ENCODE data around the gene SYDE2.
"Not testable (repeated sequence)": the region's sequence is repeated elsewhere in the genome, so short reads cannot be mapped to it uniquely, and the experiment has no call there.

The SYDE2 gene

DNA sequence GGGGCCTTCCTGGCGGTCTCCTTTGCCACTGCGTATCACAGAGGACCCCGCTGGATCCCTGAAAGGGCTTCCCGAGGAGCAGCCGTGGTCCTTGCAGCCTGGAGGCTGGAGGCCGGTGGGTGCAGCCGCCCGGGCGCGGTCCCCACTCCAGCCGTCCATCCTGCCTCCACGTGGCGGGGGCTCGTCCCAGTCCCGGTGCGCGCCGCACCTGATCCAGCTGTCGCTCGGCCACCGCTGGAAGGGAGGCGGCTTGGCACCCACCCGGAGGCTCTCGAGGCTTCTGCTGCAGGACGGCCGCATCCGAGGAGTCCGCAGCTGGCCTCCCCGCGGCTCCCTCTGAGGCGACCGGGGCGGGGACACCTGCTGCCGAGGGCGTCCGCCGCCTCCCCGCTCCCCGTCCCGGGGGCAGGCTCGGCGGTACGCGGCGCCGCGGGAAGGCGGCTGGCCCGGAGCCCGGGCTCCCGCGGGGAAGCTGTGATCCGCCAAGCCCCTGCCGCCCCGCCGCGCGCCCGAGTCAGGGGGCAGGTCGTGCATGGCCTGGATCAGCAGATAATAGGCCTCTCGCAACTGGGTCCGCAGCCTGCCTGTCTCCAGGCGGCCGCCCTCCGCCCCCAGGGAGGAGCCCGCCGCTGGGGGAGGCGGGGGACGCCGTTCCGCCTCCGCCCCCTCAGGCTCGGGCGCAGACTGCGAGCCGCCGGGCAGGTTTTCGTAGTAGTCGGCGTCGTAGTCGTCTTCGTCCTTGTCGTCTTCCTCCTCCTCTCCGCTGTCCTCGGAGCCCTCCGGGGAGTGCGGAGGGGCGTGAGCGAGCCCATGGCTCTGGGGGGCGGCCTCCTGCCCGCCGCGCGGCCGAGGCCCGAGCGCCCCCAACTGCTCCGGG lies at the start of gene SYDE2:
Gene SYDE2 (minus strand): TSS at position 554 of the 877 bp plus-strand sequence. CDS start 20 bp downstream, at position 534.
- no peak for FAIRE-seq

DNA sequence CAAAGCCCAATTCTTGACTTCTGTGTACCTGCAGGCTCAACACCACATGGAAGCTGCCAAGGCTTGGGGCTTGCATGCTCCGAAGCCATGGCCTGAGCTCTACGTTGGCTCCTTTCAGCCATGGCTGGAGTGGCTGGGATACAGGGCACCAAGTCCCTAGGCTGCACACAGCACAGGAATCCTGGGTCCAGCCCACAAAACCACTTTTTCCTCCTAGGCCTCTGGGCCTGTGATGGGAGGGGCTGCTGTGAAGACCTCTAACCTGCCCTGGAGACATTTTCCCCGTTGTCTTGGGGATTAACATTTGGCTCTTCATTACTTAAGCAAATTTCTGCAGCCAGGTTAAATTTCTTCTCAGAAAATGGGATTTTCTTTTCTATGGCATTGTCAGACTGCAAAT lies 48.2 kb upstream of the SYDE2 start:
- not testable (repeated sequence) for FAIRE-seq

GRCh38 chr1:85245891-85246290 lies 45.1 kb upstream of the SYDE2 start:
- no peak for FAIRE-seq

DNA sequence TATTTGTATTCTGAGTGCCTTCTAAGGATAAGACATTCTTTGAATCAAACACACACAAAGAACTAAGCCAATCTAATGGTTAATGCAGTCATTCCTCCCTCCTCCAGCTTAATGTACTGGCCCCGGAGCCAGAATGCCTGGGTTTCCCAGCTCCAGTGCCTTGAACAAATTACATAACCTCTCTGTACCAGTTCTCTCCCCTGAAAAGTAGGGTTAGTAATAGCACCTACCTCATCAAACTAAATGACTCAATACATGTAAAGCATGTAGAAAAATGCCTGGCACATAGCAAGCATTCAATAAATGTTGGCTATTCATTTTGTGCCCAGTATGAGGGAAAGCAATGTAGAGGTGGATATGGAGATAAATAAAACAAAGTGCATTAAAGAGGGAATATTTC lies 44.6 kb upstream of the SYDE2 start:
- no peak for FAIRE-seq

- no peak for FAIRE-seq
Measured at GRCh38 chr1:85244271-85245061, 43.6 kb upstream of the SYDE2 start.

DNA sequence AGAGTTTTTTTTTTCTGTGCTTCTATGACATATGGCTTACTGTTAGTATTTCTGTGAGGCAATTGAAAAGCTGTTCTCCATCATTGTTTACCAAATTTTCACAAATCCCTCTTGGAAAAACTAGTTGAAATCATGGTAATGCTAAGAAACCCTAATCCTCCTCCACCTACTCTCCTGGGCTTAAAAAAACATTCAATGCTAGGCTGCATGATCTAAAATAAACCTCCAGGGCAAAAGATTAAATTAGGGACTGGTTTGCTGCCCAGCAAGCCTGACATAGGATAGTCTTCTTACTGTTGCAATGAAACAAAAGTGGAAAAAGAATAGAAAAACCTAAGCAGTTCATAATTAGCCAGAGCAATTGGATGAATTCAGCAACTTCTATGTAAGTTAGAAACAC lies 42.6 kb upstream of the SYDE2 start:
- no peak for FAIRE-seq

GRCh38 chr1:85240643-85241042 lies 39.8 kb upstream of the SYDE2 start:
- no peak for FAIRE-seq

- no peak for FAIRE-seq
Measured at GRCh38 chr1:85240174-85240601, 39.4 kb upstream of the SYDE2 start.

DNA sequence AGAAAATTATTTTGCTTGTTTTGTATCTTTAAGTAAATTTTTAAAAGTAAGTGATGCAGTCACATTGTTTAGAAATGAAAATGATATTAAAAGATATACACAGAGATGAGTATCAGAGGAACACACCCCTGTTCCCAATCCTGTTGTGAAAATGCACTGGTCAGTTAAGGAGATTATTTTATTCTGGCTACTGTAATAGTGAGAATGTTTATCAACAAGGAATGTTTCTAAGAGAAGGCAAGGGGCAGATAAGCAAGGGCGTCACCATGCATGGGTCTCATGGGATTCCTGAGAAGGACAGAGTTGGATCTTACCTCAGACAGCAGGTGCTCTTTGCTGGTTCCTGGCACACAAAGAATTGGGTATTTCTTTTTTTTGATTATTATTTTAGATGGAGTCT lies 36.8 kb upstream of the SYDE2 start:
- no peak for FAIRE-seq

GRCh38 chr1:85230305-85230977 lies 29.6 kb upstream of the SYDE2 start:
- no peak for FAIRE-seq

- FAIRE-seq: no peak
Measured at GRCh38 chr1:85229574-85230097, 28.8 kb upstream of the SYDE2 start.

DNA sequence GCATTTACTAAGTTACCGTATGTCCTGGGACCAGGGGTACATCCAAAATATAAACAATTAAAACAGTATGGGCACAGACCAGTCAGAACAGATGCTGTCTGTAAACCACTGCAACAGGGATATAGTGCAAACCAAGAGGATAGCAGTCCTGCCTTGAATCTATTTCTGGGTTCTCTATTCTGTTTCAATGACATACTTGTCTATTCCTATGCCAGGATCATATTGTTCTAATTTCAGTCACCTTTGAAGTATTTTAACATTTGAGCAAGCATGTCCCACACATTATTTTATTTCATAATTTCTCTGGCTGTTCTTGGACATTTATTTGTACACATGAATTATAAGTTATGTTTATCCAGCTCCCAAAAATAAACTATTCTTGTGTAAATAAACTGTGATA lies 28.2 kb upstream of the SYDE2 start:
- no peak for FAIRE-seq

GRCh38 chr1:85225624-85226380 lies 25.0 kb upstream of the SYDE2 start:
- no peak for FAIRE-seq

DNA sequence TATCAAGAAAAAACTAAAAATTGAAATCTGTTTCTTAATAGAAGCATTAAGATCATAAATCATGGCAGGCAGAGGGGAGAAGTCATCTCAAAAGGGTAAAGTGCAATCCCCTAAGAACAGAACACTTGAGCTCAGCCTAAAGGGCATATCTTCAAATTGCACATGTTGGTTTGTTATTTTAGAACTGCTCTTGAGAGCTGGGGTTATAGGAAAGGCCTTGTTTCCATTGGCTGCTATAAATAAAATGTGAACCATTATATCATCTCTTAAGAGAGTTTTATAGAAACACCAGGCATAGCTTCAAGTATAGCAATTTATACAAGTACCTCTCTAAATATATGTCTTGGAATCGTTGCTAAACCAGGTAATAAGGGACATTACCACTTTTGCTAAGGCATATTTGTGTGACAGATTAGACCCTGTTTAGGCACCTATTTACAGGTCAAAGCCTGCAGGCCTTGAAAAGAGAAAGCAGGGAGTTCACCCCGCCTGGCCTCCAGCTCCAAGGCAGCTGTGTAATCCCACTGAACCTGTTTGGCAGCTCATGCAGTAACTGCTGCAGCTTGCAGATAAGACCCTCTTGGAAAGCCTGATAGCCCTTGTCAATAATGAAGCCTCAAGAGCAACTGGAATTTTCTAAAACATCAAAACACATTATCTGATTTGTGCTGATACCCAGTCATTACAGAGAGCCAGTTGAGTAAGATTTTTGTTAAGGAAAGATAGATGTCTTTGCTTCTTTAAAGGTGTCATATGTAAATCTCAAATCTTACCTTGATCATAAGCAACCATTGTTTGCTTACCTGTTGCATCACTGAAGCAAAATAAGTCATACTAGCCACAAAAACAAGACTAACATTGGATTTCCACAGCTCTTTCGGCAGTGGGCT lies 24.2 kb upstream of the SYDE2 start:
- FAIRE-seq: no peak

DNA sequence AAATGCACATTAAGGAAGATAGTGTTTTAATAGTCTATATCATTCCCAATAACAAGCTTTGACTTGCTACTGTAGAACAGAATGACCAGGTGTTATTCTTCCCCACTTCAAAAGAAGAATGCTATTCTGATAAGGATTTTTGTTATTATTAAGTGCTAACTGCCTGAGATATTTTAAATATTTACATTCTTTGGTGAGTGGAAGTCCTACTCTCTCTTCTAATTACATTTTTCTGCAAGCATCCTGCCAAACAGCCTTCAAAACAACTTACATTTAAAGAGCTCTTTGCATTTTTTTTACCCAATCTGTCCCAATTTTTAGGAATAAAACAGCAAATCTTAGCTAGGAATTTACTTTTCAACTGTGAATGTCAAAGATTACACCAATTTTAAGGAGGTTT lies 23.5 kb upstream of the SYDE2 start:
- no peak for FAIRE-seq

- FAIRE-seq: no peak
Measured at GRCh38 chr1:85223334-85223733, 22.5 kb upstream of the SYDE2 start.

DNA sequence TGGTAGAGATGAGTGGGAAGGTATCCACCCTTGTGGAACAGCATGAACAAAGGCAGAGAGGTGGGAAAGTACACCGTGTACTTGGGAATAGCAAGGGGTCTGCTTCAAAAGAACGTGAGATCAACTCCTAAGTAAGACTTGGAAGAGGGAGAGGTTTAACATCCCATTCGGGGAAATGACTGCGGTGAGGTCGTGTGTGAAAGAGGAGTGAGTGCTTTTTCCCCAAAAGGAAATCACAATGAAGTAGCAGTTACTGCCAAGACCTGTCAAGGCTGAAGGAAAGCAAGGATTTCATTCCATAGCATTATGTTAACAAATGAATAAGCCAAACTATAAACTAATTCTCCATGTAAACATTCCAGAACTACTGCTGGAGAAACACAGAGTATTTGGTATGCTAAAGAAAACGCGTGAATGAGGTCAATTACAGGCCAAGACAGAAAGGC lies 20.0 kb upstream of the SYDE2 start:
- FAIRE-seq: no peak

DNA sequence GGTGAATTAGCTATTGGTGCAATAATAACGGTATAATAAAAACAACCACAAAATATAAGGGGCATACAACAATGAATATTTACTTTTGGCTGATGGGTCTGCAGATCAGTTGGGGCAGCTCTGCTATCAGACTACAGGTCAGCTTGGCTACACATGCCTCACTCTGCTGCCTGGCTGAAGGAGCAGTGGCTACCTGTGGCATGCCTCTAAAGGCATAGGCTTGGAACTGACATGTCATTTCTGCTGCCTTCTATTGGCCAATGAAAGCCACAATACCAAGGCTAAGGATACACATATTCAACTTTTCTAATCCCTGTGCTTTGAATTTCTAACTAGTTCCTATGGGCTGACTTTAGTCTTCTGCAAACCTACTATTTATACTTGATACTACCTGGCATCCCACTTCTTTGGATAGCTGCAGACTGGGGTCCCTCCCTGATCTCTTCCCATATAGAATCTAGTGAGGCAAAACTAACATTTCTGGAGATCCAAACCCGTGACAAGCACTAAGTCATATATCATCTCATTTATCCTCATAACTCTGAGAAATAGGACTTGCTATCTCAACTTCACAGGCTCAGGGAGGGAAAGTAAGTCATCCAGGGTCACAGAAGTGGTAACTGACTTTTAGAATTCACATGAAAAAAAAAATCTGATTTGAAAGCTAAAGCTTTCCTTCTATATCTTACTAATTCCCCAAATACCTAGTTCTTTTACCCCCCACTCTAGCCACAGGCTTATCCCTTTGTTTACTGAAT lies 19.2 kb upstream of the SYDE2 start:
- FAIRE-seq: no peak

- FAIRE-seq: no peak
Measured at GRCh38 chr1:85216697-85217096, 15.9 kb upstream of the SYDE2 start.

- FAIRE-seq: no peak
Measured at GRCh38 chr1:85214654-85215053, 13.8 kb upstream of the SYDE2 start.

Measured in colon (tissue), 2 donors.